ENCODE measurements around the gene SIRPB2.
A peak's percentile ranks its signal among the peaks of the same experiment; 100 is the strongest.

Gene SIRPB2

GRCh38 chr20:1438361-1438760 is 52.9 kb downstream of the SIRPB2 start:
- TF ChIP-seq FOXP2 (optimal IDR thresholded peaks at IDR 0.05; ENCODE audit: borderline replicate concordance, extremely low read depth, extremely low read length, insufficient read depth) (no peak), POLR2AphosphoS5 (IDR thresholded peaks at IDR 0.05; ENCODE audit: low read depth, low read length) (no peak), REST (IDR thresholded peaks at IDR 0.05; ENCODE audit: insufficient read depth in 1 of 2, low read depth in 2 of 2, low read length in 2 of 2) (no peak), TAF1 (IDR thresholded peaks at IDR 0.05; ENCODE audit: borderline replicate concordance, insufficient read depth, low read length) (no peak), SIN3A (IDR thresholded peaks at IDR 0.05; ENCODE audit: borderline replicate concordance, insufficient read depth, low read length) (no peak)

DNA sequence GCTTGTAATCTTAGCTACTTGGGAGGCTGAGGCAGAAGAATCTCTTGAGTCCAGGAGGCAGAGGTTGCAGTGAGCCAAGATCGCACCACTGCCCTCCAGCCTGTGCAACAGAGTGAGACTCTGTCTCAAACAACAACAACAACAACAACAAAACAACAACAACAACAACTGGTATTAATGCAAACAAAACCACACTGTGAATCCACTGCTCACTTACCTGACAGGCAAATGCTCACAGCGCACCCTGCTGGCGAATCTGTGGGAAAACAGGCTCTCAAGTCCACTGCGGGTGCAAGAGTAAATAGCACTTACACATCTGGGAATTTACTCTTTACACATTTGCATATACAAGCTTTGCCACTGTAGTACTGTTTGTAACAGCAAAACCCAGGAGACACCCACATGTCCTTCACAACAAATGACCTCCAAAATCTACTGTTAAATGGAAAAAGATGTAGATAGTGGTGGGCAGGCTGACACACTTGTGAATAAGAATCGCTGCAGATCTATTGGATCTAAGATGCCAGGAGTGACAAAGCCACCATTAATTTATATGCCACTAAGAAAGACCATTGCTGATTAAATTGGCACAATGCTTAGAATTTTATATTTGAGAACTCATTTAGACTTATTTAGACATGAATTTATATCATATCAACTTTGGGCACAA is 53.9 kb downstream of the SIRPB2 start:
- TF ChIP-seq REST (IDR thresholded peaks at IDR 0.05; ENCODE audit: insufficient read depth in 1 of 2, low read depth in 2 of 2, low read length in 2 of 2) = no peak
- no peak for TF ChIP-seq POLR2AphosphoS5 (IDR thresholded peaks at IDR 0.05; ENCODE audit: low read depth, low read length)
- TF ChIP-seq TAF1 (IDR thresholded peaks at IDR 0.05; ENCODE audit: borderline replicate concordance, insufficient read depth, low read length) = 0 out of 2 replicates have a peak, but pooled peaks have one; percentile 20
- peak; percentile 90 for TF ChIP-seq FOXP2 (optimal IDR thresholded peaks at IDR 0.05; ENCODE audit: borderline replicate concordance, extremely low read depth, extremely low read length, insufficient read depth)
- no peak for TF ChIP-seq SIN3A (IDR thresholded peaks at IDR 0.05; ENCODE audit: borderline replicate concordance, insufficient read depth, low read length)

GRCh38 chr20:1436263-1436662 is 55.0 kb downstream of the SIRPB2 start:
- TF ChIP-seq SIN3A (IDR thresholded peaks at IDR 0.05; ENCODE audit: borderline replicate concordance, insufficient read depth, low read length) (no peak), POLR2AphosphoS5 (IDR thresholded peaks at IDR 0.05; ENCODE audit: low read depth, low read length) (no peak), REST (IDR thresholded peaks at IDR 0.05; ENCODE audit: insufficient read depth in 1 of 2, low read depth in 2 of 2, low read length in 2 of 2) (no peak), FOXP2 (optimal IDR thresholded peaks at IDR 0.05; ENCODE audit: borderline replicate concordance, extremely low read depth, extremely low read length, insufficient read depth) (no peak), TAF1 (IDR thresholded peaks at IDR 0.05; ENCODE audit: borderline replicate concordance, insufficient read depth, low read length) (no peak)

GRCh38 chr20:1435337-1435699 is 55.9 kb downstream of the SIRPB2 start:
- no peak for TF ChIP-seq REST (IDR thresholded peaks at IDR 0.05; ENCODE audit: insufficient read depth in 1 of 2, low read depth in 2 of 2, low read length in 2 of 2)
- no peak for TF ChIP-seq POLR2AphosphoS5 (IDR thresholded peaks at IDR 0.05; ENCODE audit: low read depth, low read length)
- TF ChIP-seq SIN3A (IDR thresholded peaks at IDR 0.05; ENCODE audit: borderline replicate concordance, insufficient read depth, low read length) = no peak
- TF ChIP-seq FOXP2 (optimal IDR thresholded peaks at IDR 0.05; ENCODE audit: borderline replicate concordance, extremely low read depth, extremely low read length, insufficient read depth) = no peak
- TF ChIP-seq TAF1 (IDR thresholded peaks at IDR 0.05; ENCODE audit: borderline replicate concordance, insufficient read depth, low read length) = no peak

Data from PFSK-1 (cell line).